ENCODE data around the gene NID2. TPM values are rescaled to one million over a fixed set of nuclear protein-coding genes. Genes with fewer than 3 reads are reported as not detected.
A peak's percentile ranks its signal among the peaks of the same experiment; 100 is the strongest.

Gene NID2
- total RNA-seq, 1 donor from 2014 or later: 37.5 TPM

DNA sequence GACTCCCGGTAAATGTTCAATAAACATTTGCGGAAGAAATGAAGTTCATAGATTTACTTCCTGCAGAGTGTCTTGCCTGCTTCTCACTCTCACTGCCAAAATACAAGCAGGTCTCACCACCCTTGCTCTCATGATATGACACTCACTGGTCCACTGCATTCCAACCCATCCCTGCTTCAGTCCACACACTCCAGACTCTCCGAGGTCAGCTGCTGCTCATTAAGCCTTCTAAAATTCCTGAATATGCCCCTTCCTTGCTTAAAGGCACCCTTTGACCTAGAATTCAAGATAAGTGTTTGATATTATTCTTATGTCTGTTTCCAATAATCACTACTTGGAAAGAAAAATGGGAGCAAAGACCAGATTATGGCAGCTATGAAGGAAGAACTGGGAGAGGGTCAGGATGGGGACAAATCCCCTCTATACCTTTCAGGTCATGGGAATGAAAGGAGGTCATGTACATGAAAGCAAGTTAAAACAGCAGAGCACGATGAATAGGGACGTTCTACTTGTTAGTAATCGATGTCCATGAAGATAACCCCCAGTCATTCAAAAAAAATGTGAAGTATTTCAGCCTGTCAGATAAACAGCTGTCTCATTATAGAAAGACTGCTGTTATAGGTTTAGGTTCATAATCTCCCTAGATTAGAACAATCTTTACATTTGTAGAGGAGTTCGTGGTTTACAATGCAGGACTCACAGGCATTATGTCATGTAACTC, 10.5 kb upstream of the NID2 start:
- DNase-seq (ENCODE audit: low read depth in 2 of 2): peak in 1 of 2 donors; percentile 20

DNA sequence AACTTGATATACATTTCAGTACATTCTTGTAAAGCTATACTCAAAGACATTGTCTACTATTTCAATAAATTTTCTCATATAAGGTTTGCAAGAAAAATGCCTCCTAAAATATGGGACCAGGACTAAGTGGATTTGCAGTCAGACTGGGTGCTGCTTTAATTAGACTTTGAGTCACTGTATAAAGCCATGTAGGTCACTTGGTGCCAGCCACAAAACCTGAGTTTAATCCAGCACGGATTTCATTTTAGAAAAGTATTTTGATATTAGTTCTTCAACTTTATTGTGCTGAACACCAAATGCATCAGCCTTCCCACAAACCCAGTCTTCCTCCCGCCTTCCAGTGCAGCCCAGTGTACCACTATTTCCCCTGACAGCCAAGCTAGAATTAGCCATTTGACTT, 9.9 kb upstream of the NID2 start:
- DNase-seq (ENCODE audit: low read depth in 2 of 2): no peak

DNA sequence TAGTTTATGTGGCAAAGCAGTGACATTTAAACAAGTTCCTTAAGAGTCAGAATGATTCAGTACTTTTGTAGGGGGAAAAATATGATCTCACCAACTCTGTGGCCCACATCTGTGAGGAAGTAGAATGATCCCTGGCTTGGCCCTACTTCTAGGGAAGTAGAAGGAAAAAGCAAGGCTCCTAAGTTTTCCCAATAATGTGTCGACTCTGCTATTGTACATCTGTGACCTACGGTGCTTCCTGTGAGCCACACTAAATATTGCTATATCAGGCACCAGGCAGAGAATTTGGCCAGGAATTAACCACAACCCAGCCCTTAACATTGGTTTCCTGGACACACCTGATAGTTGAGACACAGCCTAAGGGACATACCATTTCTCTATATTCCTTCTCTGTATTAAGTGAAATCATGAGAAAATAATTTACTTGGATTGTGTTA, 9.3 kb upstream of the NID2 start:
- peak in 1 of 2 donors; percentile 34 for DNase-seq (ENCODE audit: low read depth in 2 of 2)

DNA sequence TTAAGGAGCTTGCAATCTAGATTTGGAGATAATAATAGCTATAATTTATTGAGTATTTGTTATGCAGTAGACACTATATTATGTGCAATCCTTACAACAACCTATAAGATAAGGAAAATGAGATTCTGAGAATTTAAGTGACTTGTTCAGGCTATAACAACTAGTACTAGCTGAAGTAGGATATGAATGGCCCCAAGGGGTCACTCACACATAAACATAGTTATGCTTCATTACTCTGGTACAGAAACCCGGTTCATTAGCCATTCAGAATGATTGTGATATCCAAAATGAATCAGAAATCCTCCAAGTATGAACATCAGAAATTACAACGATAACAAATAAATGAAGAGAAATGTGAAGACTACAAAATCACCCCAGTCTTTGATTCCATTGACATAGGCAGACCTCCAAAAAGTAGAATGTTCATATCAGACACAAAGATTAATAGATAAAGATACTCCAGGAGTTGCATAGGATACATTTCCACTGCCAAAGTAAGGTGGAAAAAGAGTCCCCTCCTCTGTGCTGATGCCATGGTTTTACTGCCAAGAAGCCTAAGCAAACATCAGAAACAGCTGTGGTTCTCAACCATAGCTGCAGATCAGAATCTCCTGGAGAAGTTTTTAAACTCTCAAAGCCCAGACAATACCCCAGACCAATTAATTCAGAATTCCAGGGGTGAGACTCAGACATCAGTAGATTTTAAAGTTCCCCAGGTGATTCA, 8.6 kb upstream of the NID2 start:
- no peak for DNase-seq (ENCODE audit: low read depth in 2 of 2)

DNA sequence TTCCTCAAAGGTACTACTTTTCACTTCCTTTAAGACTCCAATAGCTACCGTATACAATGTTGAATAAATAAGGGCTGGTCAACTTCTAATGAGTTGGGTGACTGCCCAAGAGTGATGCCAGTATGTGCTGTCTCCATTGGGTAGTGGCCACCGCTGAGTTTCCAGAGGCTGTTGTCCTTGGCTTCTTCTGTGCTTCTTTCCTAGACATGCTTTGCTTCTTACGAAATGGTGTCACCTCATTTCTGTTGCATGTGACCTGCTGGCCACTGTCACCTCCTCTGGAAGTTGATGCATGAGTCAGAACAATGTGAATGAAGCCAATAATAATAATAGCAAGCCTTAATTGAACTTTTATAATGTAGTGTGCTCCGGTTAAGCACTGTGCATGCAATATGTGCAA, 7.5 kb upstream of the NID2 start:
- peak; percentile 64 to 69 for DNase-seq (ENCODE audit: low read depth in 2 of 2)

DNA sequence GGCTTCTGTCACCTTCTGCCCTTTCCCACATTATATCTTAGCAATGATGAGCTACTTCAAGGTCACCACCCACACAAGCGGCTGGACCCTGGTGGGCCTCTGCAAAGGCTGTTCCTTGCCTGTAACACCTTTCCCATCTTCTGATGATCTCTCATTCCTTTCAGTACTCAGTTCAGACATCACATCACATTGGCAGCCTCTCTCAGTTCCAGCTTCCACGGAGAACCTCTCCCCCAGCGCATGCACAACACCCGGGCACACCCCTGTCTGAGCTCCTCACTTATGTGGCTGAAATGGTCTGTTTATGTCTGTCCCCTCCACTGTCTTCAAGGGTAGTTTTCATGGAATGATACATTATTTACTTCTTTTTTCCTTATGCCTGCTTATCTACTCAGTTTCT, 6.5 kb upstream of the NID2 start:
- no peak for DNase-seq (ENCODE audit: low read depth in 2 of 2)

DNA sequence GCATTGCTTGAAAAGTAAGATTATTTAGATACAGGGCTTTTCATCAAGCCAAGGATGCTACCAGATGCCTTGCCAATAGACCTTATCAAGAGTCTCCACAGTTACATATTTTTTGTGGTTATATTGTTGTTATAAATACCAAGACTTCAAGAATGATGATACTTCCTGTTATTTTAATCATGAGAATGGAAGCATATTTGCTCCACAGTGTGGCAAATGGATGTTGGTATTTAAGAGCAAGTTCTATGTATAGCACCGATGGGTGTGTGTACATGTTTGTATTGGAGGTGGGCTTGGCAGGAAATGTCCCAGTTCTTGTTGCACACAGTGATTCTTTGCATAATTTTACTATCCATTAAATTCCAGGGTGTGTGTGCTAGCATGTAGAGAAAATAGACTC, 4.4 kb upstream of the NID2 start:
- peak in 1 of 2 donors; percentile 23 for DNase-seq (ENCODE audit: low read depth in 2 of 2)

DNA sequence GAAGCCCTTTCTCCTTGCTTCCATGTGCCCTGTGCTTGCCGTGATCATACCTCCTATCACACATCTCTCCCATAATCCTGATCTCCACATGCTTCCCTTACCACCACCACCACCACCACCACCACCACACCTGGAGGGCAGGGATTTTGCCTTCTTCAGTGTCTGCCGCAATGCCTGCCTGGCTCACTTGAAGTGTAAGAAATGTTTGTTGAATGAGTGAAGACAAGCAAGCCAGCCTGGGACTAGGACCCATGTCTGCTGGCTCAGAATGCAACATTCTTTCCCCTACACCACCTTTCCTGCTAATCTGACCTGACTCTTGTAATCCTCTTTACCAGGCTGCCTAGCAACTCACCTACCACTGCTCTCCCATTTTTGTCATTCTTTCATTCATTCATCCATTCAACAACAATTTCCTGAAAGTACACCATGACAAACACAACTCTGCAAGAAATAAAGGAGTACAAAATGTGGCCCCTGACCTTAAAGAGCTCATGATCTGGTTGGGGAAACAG, 3.5 kb upstream of the NID2 start:
- DNase-seq (ENCODE audit: low read depth in 2 of 2): no peak

DNA sequence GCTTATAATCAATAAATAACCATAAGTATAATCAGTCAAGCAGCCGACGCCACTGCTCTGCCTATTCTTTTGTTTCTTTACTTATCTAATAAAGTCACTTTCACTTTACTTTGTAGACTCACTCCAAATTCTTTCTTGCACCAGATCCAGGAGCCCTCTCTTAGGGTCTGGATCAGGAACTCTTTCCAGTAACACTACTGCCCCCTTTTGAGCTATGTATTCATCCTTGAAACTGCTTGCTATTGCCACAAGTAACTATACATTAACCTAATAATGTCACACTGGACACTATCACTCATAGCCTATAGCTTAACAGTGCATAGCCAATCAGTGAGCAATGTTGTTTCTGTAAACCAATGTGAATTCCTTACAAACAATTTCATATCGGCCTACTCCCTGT, 2.8 kb upstream of the NID2 start:
- peak in 1 of 2 donors; percentile 58 for DNase-seq (ENCODE audit: low read depth in 2 of 2)

DNA sequence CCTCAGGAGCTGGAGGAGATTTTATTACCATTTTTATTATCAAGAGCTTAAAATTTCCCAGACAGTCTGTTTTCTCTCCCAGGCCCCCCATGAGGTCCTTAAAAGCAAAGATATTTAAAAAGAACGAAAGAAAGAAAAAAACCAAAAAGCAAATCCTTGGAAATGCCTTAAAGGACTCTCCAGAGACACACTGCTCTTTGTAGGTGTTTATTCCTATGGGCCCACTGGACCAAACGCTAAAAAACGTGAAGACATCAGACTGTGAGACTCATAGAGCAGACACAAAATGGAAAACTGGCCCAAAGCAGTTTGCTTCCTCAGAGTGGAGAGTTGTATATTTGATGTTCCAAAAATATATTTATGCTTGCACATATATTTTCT, 1.2 kb upstream of the NID2 start:
- DNase-seq (ENCODE audit: low read depth in 2 of 2): no peak

DNA sequence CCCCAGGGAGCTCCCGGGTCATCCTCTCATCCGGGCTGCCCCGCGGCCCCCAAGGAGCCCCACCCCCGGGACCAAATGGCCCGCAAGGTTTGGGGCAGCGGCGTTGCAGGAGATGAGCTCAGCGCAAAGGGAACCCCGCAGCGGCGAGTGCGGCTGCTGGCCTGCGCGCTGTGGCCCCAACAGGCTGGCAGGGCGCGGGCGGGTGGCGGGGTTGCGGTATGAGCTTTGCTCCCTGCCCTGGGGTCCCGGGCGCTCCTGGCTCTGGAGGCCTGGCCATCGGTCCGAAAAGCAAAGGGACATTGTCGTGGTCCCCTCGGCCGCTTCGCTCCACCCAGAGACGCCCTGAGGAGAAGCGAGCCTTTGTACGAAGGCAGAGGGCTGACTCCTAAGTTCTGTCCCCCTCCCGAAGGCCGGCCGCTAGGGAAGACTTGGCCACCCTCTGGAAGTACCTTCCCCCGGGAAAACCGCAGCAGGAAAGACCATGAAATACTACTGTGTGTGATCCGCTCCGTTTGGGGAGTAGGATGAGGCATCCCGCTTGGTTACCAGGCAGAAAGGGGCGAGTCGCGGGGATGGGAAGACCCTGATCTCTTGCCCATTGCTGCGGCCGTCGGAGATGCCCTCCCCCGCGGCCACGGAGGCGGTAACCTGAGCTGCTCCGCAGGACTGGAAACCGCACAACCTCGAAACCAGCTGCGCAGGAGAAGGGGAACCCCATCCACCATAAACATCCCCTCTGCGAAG, 620 bp upstream of the NID2 start:
- no peak for DNase-seq (ENCODE audit: low read depth in 2 of 2)

DNA sequence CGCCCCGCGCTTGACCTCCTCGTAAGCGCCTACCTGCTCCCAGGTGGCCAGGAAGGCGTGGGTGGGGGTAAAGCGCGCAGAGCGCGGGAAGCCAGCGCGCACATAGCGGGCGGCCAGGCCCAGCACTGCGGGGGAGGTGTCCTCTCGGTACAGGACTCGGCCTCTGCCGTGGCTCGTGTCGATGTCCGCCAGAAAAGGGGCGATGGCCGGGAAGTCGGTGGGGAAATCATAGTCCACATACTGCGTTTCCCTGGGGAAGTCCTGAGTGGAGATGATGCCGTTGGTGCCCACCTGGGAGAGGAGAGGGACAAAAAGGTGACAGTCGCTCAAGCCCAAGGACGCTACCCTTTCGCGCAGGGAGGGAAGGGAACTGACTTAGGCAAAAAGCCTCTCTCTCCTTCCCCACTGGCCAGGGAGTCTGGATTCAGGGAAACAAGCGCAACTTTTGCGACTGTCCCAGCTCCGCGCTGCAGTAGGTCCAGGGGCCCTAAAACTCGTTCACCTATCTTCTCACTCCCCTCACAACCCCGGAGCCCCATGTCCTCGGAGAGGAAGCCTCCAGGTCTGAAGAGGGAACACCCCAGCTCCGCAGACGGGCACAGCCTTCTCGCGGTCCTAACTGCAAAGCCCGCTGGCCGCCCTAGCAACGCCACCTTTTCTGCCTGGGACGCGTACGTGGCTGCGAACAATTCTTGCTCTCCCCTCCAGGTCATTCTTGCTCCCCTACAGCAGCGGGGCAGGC, 815 bp downstream of the NID2 start:
- peak in 1 of 2 donors; percentile 44 for DNase-seq (ENCODE audit: low read depth in 2 of 2)

DNA sequence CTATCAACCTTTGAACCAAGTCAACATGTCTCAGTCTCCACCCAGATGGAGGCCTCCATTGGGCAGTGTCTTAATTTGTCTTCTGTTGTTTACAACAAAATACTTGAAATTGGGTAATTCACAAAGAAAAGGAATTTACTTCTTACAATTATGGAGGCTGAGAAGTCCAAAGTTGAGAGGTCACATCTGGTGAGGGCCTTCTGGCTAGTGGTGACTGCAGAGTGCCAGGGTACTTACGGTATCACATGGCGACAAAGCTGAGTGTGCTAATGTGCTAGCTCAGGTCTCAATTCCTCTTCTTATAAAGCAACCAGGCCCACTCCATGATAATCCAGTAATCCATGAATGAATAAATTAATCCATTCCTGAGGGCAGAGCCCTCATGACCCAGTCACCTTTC, 4.7 kb downstream of the NID2 start:
- DNase-seq (ENCODE audit: low read depth in 2 of 2): no peak

DNA sequence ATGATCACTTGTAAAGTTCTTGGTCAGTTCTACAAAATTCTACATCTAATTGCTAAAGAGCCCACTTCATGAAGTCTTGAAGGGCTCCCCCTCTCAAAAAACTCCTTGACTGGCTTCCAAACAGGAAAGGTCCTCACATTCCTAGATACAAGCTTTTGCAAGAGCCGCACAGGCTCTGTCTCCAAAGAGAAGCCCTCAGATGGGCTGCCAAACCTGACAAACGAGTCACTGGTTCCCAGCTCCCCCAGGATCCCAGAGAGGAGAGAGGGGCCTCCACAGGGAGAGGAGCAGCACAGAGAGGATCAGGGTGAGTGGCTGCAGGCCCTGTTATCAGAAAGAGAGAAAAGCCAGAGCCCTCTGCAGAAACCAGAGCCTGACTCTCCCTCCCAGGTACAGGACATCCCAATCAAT, 5.8 kb downstream of the NID2 start:
- no peak for DNase-seq (ENCODE audit: low read depth in 2 of 2)

DNA sequence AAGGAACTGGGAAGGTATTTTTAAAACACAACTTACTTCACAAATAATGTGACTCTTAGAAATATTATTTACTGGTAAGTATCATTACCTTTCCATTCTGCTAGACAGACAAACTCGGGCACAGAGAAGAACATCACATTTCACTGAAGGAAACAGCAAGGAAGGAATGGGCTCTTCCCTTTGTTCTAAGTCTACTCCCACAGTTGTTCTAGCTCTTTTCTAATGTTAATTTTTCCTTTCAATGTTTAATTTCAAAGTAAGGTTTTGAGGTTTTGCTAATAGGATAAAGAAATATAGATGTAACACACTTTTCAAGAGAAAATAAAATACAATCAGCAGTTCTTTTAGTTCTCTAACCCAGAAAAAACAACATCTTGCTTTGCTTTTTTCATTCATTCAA, 7.0 kb downstream of the NID2 start:
- DNase-seq (ENCODE audit: low read depth in 2 of 2): no peak

DNA sequence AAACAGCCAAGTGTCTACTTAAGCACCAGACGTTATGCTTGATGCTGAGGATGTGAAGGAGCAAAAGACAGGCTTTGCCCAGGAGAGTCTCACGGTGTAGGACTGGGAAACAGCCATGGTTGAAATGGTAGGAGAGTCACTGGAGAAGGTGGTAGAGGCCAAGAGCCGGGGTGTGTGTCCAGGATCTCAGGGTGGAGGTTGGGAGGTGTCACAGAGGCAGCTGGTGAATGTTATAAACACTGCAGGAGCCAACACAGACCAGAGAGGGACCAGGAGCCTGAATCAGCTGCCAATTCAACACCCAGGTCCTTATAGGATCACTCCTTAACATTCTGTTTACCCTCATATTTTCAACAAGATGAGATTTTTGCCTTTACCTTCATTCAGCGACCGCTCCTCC, 7.5 kb downstream of the NID2 start:
- no peak for DNase-seq (ENCODE audit: low read depth in 2 of 2)

DNA sequence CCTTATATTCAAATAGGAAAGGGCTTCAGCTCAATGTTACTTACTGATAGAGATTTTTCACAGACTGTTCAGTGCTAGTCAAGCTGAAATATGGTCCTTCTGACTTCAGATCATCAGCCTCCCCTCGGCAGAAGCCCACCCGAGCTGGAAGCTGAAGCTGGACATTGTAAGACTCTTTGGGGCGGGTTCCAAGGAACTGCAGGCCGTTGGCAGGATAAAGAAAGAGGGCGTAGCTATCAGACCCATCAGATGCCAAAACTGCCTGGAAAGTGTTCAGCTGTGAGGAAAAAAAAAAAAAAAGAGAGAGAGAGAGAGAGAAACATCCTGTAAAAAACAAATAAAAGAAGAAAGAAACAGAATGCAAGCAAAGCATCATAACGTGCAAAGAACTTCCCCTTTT, 8.8 kb downstream of the NID2 start:
- no peak for DNase-seq (ENCODE audit: low read depth in 2 of 2)

DNA sequence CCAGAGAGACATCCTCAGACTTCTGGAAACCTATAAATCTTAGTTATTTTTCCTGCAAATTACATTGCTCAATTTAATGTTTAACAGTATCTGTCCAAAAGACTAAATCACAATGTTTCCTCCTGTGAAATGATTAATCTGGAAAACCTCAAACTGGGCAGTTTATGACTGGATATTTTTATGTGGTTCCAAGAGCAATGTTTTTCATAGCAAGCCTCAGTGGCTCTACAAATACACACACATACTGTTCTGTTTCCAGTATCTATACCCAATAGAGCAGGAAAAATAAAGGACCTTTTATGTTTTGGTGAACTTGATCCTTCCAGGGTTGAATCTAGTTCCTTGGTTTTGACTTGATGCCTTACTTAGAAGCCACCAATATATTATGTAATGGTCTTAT, 9.2 kb downstream of the NID2 start:
- no peak for DNase-seq (ENCODE audit: low read depth in 2 of 2)

DNA sequence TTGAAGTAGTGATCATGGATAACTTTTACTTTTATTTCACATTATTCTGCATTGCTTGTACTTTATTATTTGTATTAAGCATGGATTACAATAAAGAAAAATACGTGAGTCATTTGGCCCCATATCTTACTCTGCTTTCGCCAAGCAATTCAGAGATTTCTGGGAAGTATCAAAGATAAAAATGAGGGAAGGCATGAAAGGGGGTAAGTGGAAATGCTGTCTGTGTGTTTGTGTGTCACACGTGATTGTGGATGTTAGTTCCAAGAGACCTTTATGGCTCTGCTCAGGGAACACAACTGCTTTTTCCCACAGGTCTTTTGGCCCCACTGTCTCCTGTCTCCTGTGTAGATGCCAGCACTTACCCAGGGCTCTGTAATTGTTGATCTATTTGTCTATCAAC, 10.5 kb downstream of the NID2 start:
- DNase-seq (ENCODE audit: low read depth in 2 of 2): no peak

DNA sequence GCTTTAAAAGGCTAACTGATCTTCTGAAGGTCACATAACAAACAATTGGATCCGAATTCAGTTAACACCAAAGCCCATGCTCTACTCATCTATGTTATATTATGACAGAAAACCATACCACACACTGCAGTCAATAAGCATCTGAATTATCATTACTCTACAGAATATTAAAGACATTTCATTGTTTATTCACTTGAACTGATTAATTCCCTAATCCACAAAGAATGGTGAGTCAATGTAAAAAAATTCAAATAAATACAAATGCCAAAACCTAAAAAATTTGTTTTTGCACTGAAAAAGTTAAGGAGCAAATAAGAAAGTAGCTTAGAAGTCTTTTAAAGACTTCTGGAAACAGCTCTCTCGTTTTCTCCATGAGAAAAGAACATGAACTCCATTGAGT, 13.7 kb downstream of the NID2 start:
- no peak for DNase-seq (ENCODE audit: low read depth in 2 of 2)

DNA sequence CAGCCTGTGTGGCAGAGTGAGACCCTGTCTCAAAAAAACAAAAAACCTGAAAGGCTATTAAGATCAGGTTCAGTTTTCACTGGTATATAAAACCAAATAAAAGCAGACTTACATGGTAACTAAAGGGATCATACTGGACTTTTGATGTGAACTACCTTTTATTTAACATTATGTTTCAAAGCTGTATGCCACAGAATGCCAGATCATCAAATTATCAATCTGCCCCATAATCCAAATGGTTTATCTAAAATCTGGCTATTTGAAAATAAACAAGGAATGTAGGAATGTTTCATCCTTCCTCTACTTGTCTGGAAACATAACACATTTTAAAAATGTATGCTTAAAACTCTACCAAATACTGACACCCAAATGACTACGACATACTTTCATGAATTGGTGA, 14.2 kb downstream of the NID2 start:
- no peak for DNase-seq (ENCODE audit: low read depth in 2 of 2)

DNA sequence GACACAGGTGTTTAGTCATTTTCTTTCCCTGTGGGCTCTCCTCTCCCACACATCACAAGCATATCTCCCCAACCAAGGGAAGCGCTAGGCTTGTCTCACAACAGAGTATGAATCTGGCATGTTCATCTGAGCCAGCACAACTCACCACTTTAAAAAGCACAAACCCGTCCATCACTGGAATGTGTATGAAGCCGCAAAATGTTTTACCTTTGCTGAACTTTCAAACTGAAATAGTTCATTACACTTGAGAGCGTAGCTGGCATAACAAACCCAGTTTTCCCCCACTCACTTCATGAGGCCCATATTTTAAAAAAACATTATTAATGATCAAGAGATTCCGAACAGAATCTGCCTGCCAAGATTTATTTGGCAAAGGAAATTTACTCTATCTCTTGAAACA, 15.8 kb downstream of the NID2 start:
- no peak for DNase-seq (ENCODE audit: low read depth in 2 of 2)
